Esophagus muscularis mucosa (tissue), 4 donors: ENCODE data around the gene EBF4.

Experiments used
- EP300 ChIP-seq: sonication (generic); formaldehyde crosslinking; IDR thresholded peaks from one replicate; pipeline ENCODE4 v1.6.1; 2017; ENCODE audit warnings: antibody characterized with exemption
- POLR2A ChIP-seq: fragments of 450-650 bp; IDR thresholded peaks from one replicate; pipeline ENCODE4 v1.6.1; 2017; ENCODE audit warnings: antibody characterized with exemption, moderate library complexity, mild to moderate bottlenecking, low read depth
- TF ChIP-seq, protein P1 (sequence below), 3 experiments: fragments of 200-600 bp in 2 of 3; fragments of 450-650 bp in 1 of 3; sonication (generic) in 2 of 3; IDR thresholded peaks; one replicate each; pipeline ENCODE4 v1.5.1; 2017 to 2019; ENCODE audit warnings: antibody characterized with exemption in 3 of 3, mild to moderate bottlenecking in 2 of 3, moderate library complexity in 1 of 3

DNA sequence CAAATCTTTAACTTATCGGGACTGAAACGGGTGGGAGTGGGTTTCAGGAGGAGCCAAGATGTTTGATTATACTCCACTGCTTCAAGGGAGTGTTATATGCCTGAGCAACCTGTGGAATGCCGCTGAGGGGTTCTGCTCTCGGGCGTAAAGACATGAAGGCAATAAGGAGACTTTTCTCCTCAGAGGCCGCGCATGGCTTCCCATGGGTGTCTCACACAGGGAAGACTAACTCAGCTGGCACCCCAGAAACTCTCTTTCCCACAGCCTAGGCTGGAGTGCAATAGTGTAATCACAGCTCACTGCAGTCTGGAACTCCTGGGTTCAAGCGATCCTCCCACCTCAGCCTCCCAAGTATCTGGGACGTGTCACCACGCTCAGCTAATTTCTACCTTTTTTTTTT lies 117.1 kb downstream of the EBF4 start:
- TF ChIP-seq, protein P1, sequence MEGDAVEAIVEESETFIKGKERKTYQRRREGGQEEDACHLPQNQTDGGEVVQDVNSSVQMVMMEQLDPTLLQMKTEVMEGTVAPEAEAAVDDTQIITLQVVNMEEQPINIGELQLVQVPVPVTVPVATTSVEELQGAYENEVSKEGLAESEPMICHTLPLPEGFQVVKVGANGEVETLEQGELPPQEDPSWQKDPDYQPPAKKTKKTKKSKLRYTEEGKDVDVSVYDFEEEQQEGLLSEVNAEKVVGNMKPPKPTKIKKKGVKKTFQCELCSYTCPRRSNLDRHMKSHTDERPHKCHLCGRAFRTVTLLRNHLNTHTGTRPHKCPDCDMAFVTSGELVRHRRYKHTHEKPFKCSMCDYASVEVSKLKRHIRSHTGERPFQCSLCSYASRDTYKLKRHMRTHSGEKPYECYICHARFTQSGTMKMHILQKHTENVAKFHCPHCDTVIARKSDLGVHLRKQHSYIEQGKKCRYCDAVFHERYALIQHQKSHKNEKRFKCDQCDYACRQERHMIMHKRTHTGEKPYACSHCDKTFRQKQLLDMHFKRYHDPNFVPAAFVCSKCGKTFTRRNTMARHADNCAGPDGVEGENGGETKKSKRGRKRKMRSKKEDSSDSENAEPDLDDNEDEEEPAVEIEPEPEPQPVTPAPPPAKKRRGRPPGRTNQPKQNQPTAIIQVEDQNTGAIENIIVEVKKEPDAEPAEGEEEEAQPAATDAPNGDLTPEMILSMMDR (IDR thresholded peaks at IDR 0.05): no peak
- TF ChIP-seq EP300 (no peak), POLR2A (no peak)
